Measurements from ENCODE around the gene PSMB2. TPM values are rescaled to one million over a fixed set of nuclear protein-coding genes. Genes with fewer than 3 reads are reported as not detected.

Gene PSMB2
- total RNA-seq, 1 experiment from 2014 or later, result 59.9 TPM

GRCh38 chr1:35631396-35631795 is 9.9 kb downstream of the PSMB2 start:
- intact Hi-C loops (cut with micrococcal nuclease; ENCODE audit: unreplicated experiment), result no loop called here

GRCh38 chr1:35629051-35629450 is 12.3 kb downstream of the PSMB2 start:
- ChIA-PET CTCF (no interaction called here), POLR2A (no interaction called here)
- no peaks in the 10 kb centered on the region for H3K36me3 ChIP-seq (ENCODE audit: control insufficient read depth, insufficient read depth, low read length)
- no peak overlapping the region for H3K4me3 Mint-ChIP-seq (ENCODE audit: unreplicated experiment)
- H3K27ac Mint-ChIP-seq (ENCODE audit: unreplicated experiment), result no peak overlapping the region
- TF ChIP-seq CTCF (IDR thresholded peaks at IDR 0.05; ENCODE audit: insufficient read depth in 1 of 2, low read depth in 1 of 2, low read length in 1 of 2, severe bottlenecking in 1 of 2, unreplicated experiment in 1 of 2), result no peak
- H3K4me3 ChIP-seq (ENCODE audit: low read depth, low read length), result no peak overlapping the region
- H3K27me3 Mint-ChIP-seq (ENCODE audit: insufficient read depth, unreplicated experiment), result no peaks in the 10 kb centered on the region
- intact Hi-C loops (cut with micrococcal nuclease; ENCODE audit: unreplicated experiment), result no loop called here
- no peak for DNase-seq
- no peaks in the 10 kb centered on the region for H3K4me1 ChIP-seq
- no peaks in the 10 kb centered on the region for H3K4me1 Mint-ChIP-seq (ENCODE audit: low read depth, unreplicated experiment)
- peaks cover 42% of the 10 kb centered on the region for H3K36me3 Mint-ChIP-seq (ENCODE audit: insufficient read depth, unreplicated experiment)
- H3K9me3 Mint-ChIP-seq (ENCODE audit: unreplicated experiment), result no peaks in the 10 kb centered on the region
- no peaks in the 10 kb centered on the region for H3K9me3 ChIP-seq
- no TSS peak for BruUV-seq (replicated peaks)
- H3K27me3 ChIP-seq (replicated peaks; ENCODE audit: control insufficient read depth, insufficient read depth, low read length), result no peaks in the 10 kb centered on the region

More at GRCh38 chr1:35631396-35631795, 9.9 kb downstream of the PSMB2 start:
- BruUV-seq (replicated peaks), result no TSS peak
- no peaks in the 10 kb centered on the region for H3K9me3 Mint-ChIP-seq (ENCODE audit: unreplicated experiment)
- no peak overlapping the region for H3K4me3 ChIP-seq (ENCODE audit: low read depth, low read length)
- TF ChIP-seq CTCF (IDR thresholded peaks at IDR 0.05; ENCODE audit: insufficient read depth in 1 of 2, low read depth in 1 of 2, low read length in 1 of 2, severe bottlenecking in 1 of 2, unreplicated experiment in 1 of 2), result no peak
- no peaks in the 10 kb centered on the region for H3K4me1 Mint-ChIP-seq (ENCODE audit: low read depth, unreplicated experiment)
- no peaks in the 10 kb centered on the region for H3K27me3 ChIP-seq (replicated peaks; ENCODE audit: control insufficient read depth, insufficient read depth, low read length)
- H3K4me3 Mint-ChIP-seq (ENCODE audit: unreplicated experiment), result no peak overlapping the region
- ChIA-PET POLR2A (no interaction called here), CTCF (no interaction called here)
- DNase-seq, result no peak
- H3K27me3 Mint-ChIP-seq (ENCODE audit: insufficient read depth, unreplicated experiment), result no peaks in the 10 kb centered on the region
- peaks cover 62% of the 10 kb centered on the region for H3K36me3 Mint-ChIP-seq (ENCODE audit: insufficient read depth, unreplicated experiment)
- H3K27ac Mint-ChIP-seq (ENCODE audit: unreplicated experiment), result no peak overlapping the region
- no peaks in the 10 kb centered on the region for H3K4me1 ChIP-seq
- H3K36me3 ChIP-seq (ENCODE audit: control insufficient read depth, insufficient read depth, low read length), result no peaks in the 10 kb centered on the region
- H3K9me3 ChIP-seq, result no peaks in the 10 kb centered on the region

- Histone ChIP-seq H3K9me3 (no peaks in the 10 kb centered on the region), H3K36me3 (ENCODE audit: control insufficient read depth, insufficient read depth, low read length) (no peaks in the 10 kb centered on the region), H3K4me1 (no peaks in the 10 kb centered on the region), H3K27me3 (replicated peaks; ENCODE audit: control insufficient read depth, insufficient read depth, low read length) (no peaks in the 10 kb centered on the region), H3K4me3 (ENCODE audit: low read depth, low read length) (no peak overlapping the region)
- H3K36me3 Mint-ChIP-seq (ENCODE audit: insufficient read depth, unreplicated experiment), result peaks cover 14% of the 10 kb centered on the region
- no peak overlapping the region for H3K4me3 Mint-ChIP-seq (ENCODE audit: unreplicated experiment)
- H3K27ac Mint-ChIP-seq (ENCODE audit: unreplicated experiment), result no peak overlapping the region
- no peak for DNase-seq
- POLR2A ChIA-PET, result no interaction called here
- no TSS peak for BruUV-seq (replicated peaks)
- H3K4me1 Mint-ChIP-seq (ENCODE audit: low read depth, unreplicated experiment), result no peaks in the 10 kb centered on the region
- H3K9me3 Mint-ChIP-seq (ENCODE audit: unreplicated experiment), result no peaks in the 10 kb centered on the region
- intact Hi-C loops (cut with micrococcal nuclease; ENCODE audit: unreplicated experiment), result no loop called here
- TF ChIP-seq CTCF (IDR thresholded peaks at IDR 0.05; ENCODE audit: insufficient read depth in 1 of 2, low read depth in 1 of 2, low read length in 1 of 2, severe bottlenecking in 1 of 2, unreplicated experiment in 1 of 2), result no peak
- no peaks in the 10 kb centered on the region for H3K27me3 Mint-ChIP-seq (ENCODE audit: insufficient read depth, unreplicated experiment)
- CTCF ChIA-PET, result no interaction called here
These were observed 17.5 kb downstream of the PSMB2 start for GRCh38 chr1:35623832-35624231.
